ENCODE data around the gene CPHXL2. TPM values are rescaled to one million over a fixed set of nuclear protein-coding genes. Genes with fewer than 3 reads are reported as not detected.

CPHXL2 gene
- total RNA-seq, 4 donors from 2014 or later = not detected

DNA sequence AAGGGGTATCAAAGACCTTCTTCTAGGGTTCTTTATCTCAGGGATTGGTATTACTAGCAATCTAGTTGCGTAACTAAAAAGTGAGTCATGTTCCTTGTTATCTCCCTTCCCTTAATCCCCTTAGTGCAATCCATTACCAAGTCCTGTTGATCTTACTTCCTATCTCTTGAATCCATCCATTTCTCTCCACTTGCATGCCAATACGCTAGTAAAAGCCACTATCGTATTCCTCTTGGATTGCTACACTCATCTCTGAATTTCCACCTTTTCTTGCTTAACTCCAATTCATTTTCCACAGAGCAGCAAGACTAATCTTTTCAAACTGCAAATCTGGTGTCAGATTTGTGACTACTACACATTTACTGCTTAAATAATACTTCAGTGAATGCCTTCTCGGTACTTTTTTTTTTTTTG, 51.9 kb downstream of the CPHXL2 start:
- no peak for DNase-seq (ENCODE audit: extremely low spot score)
- Histone ChIP-seq H3K4me1 (peaks cover 14 to 32% (median 19%) of the 10 kb centered on the region in 4 donors), H3K4me3 (no peak overlapping the region), H3K27me3 (no peaks in the 10 kb centered on the region), H3K27ac (replicated peaks in 1 of 4) (no peak overlapping the region), H3K9me3 (no peaks in the 10 kb centered on the region), H3K36me3 (peaks cover 32 to 55% (median 49%) of the 10 kb centered on the region in 4 donors)
- intact Hi-C loops (cut with DNase I) = loop anchor here (10.0 kb wide), 1 partner anchor 150 kb away; no protein-coding TSS in a partner anchor
- 82% methylated on average over 4 of the region's 4 CpGs for WGBS
- TF ChIP-seq EP300 (IDR thresholded peaks at IDR 0.05) (no peak), POLR2AphosphoS5 (IDR thresholded peaks at IDR 0.05) (no peak), CTCF (IDR thresholded peaks at IDR 0.05) (no peak), POLR2A (IDR thresholded peaks at IDR 0.05; ENCODE audit: low read depth) (no peak)

GRCh38 chr16:75622761-75623605, 53.8 kb downstream of the CPHXL2 start, which contains the start of gene ADAT1:
Gene ADAT1 (minus strand): TSS chr16:75623281. CDS start chr16:75620799, 2,482 bp downstream.
- peaks cover 20 to 55% (median 49%) of the 10 kb centered on the region in 4 donors for H3K36me3 ChIP-seq
- H3K4me1 ChIP-seq = peaks cover 14 to 32% (median 19%) of the 10 kb centered on the region in 4 donors
- no peaks in the 10 kb centered on the region for H3K27me3 ChIP-seq
- no peaks in the 10 kb centered on the region for H3K9me3 ChIP-seq
- peak; percentile 99 for DNase-seq (ENCODE audit: extremely low spot score)
- TF ChIP-seq EP300 (IDR thresholded peaks at IDR 0.05) (no peak), CTCF (IDR thresholded peaks at IDR 0.05) (peak in 1 of 3 experiments; percentile 37), POLR2AphosphoS5 (IDR thresholded peaks at IDR 0.05) (peak; percentile 97 to 98), POLR2A (IDR thresholded peaks at IDR 0.05; ENCODE audit: low read depth) (peak; percentile 74)
- H3K4me3 ChIP-seq = peak within 1 kb of the TSS; percentile 65 to 82 (median 74)
- intact Hi-C loops (cut with DNase I) = loop anchor here (10.0 kb wide), 1 partner anchor 148 kb away; no protein-coding TSS in a partner anchor
- peak within 1 kb of the TSS; percentile 82 to 97 (median 90) for H3K27ac ChIP-seq (replicated peaks in 1 of 4)
- under 1% methylated on average over 48 of the region's 62 CpGs for WGBS

DNA sequence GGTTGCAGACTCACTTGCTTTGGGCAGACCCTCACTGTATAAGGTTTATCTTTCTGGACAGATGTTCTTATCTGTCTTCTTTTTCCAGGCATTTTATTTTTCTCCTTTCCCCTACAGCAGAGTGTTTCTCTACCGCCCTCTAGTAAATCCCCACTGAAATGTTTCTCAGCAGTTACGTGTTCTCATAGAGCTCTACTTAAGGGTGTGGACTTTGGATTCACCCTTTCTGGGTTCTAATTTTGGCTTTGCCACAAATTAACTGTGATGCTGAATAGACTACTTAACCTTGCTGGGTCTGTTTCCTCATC, 55.7 kb downstream of the CPHXL2 start:
- Histone ChIP-seq H3K4me1 (peaks cover 14 to 32% (median 19%) of the 10 kb centered on the region in 4 donors), H3K36me3 (peaks cover 9 to 55% (median 49%) of the 10 kb centered on the region in 4 donors), H3K27ac (replicated peaks in 1 of 4) (no peak overlapping the region), H3K27me3 (no peaks in the 10 kb centered on the region), H3K4me3 (no peak overlapping the region), H3K9me3 (no peaks in the 10 kb centered on the region)
- no peak for DNase-seq (ENCODE audit: extremely low spot score)
- TF ChIP-seq CTCF (IDR thresholded peaks at IDR 0.05) = peak in 2 of 3 experiments; percentile 7 to 9
- no peak for TF ChIP-seq POLR2A (IDR thresholded peaks at IDR 0.05; ENCODE audit: low read depth)
- intact Hi-C loops (cut with DNase I) = loop anchor here (10.0 kb wide), 1 partner anchor 146 kb away; no protein-coding TSS in a partner anchor
- WGBS = 12% methylated on average over 2 of the region's 2 CpGs

GRCh38 chr16:75620326-75621169, 56.3 kb downstream of the CPHXL2 start:
- no peaks in the 10 kb centered on the region for H3K27me3 ChIP-seq
- no peak for TF ChIP-seq POLR2A (IDR thresholded peaks at IDR 0.05; ENCODE audit: low read depth)
- TF ChIP-seq POLR2AphosphoS5 (IDR thresholded peaks at IDR 0.05) = no peak
- TF ChIP-seq CTCF (IDR thresholded peaks at IDR 0.05) = no peak
- no peak for TF ChIP-seq EP300 (IDR thresholded peaks at IDR 0.05)
- no peak overlapping the region for H3K4me3 ChIP-seq
- 89% methylated on average over 19 of the region's 20 CpGs for WGBS
- peaks cover 14 to 32% (median 19%) of the 10 kb centered on the region in 4 donors for H3K4me1 ChIP-seq
- intact Hi-C loops (cut with DNase I) = loop anchor here (10.0 kb wide), 1 partner anchor 146 kb away; no protein-coding TSS in a partner anchor
- no peaks in the 10 kb centered on the region for H3K9me3 ChIP-seq
- DNase-seq (ENCODE audit: extremely low spot score) = no peak
- H3K36me3 ChIP-seq = peaks cover 9 to 55% (median 50%) of the 10 kb centered on the region in 4 donors
- H3K27ac ChIP-seq (replicated peaks in 1 of 4) = no peak overlapping the region
